Right atrium auricular region (tissue), 2 donors: ENCODE results near the gene HOMER1. TPM values are rescaled to one million over a fixed set of nuclear protein-coding genes. Genes with fewer than 3 reads are reported as not detected.
"Not testable (repeated sequence)": the region's sequence is repeated elsewhere in the genome, so short reads cannot be mapped to it uniquely, and the experiment has no call there.

Source experiments
- DNase-seq: peaks from one replicate; pipeline ENCODE4 v3.0.0-alpha.2; 2019; ENCODE audit warnings: low spot score
- H3K27ac ChIP-seq, 2 donors: fragments of 200-600 bp; sonication (generic); 1 replicate in 1 of 2; 2 replicates in 1 of 2; pipeline ENCODE4 v1.5.1; 2016 to 2019
- H3K27me3 ChIP-seq, 2 donors: fragments of 200-600 bp; sonication (generic); one replicate each; pipeline versions ENCODE4 v1.5.1 to v1.6.0; 2017 to 2019
- H3K36me3 ChIP-seq: fragments of 200-600 bp; sonication (generic); one replicate; pipeline ENCODE4 v1.5.1; 2016
- H3K4me1 ChIP-seq, 2 donors: fragments of 200-600 bp; sonication (generic); one replicate each; pipeline versions ENCODE4 v1.5.1 to v1.6.0; 2017 to 2019
- H3K4me3 ChIP-seq, 2 donors: fragments of 200-600 bp; sonication (generic); 1 replicate in 1 of 2; 2 replicates in 1 of 2; pipeline ENCODE4 v1.5.1; 2017 to 2019; ENCODE audit warnings: mild to moderate bottlenecking in 1 of 2, moderate library complexity in 1 of 2
- H3K9me3 ChIP-seq, 2 donors: fragments of 200-600 bp; sonication (generic); one replicate each; pipeline ENCODE4 v1.5.1; 2019
- total RNA-seq, 2 donors: library from RNA; depleted of rRNA; stranded (reverse); fragments of >200 nt; gene quantifications; one replicate each; pipeline ENCODE4 v1.1.0, GENCODE V29; 2016
- TF ChIP-seq, protein P1 (sequence below), 2 donors: fragments of 200-600 bp; sonication (generic); IDR thresholded peaks; one replicate each; pipeline ENCODE4 v1.5.1; 2019; ENCODE audit warnings: antibody characterized with exemption in 2 of 2

HOMER1 gene
- total RNA-seq, 2 donors from 2014 or later = 30.1 to 31.4 TPM

DNA sequence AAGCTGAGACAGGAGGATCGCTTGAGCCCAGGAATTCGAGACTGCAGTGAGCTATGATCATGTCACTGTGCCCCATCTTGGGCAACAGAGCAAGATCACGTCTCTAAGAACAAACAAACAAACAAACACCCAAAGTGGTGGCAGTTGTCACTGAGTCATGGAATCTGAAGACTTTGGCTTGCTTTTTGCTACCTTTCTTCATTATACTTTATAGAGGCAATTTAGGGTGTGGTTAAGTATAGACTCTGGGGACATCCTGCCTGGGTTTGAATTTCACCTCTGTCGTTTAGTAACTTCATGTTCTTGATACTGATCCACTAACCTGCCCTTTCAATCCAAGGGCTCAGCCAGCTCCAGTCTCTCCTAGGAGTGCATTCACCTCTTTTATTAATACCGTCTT, 13.0 kb upstream of the HOMER1 start:
- peaks cover 3 to 11% of the 10 kb centered on the region in 2 donors for H3K9me3 ChIP-seq
- no peaks in the 10 kb centered on the region for H3K4me1 ChIP-seq
- H3K27ac ChIP-seq = no peak overlapping the region
- H3K4me3 ChIP-seq = no peak overlapping the region
- no peaks in the 10 kb centered on the region for H3K27me3 ChIP-seq
- TF ChIP-seq, protein P1, sequence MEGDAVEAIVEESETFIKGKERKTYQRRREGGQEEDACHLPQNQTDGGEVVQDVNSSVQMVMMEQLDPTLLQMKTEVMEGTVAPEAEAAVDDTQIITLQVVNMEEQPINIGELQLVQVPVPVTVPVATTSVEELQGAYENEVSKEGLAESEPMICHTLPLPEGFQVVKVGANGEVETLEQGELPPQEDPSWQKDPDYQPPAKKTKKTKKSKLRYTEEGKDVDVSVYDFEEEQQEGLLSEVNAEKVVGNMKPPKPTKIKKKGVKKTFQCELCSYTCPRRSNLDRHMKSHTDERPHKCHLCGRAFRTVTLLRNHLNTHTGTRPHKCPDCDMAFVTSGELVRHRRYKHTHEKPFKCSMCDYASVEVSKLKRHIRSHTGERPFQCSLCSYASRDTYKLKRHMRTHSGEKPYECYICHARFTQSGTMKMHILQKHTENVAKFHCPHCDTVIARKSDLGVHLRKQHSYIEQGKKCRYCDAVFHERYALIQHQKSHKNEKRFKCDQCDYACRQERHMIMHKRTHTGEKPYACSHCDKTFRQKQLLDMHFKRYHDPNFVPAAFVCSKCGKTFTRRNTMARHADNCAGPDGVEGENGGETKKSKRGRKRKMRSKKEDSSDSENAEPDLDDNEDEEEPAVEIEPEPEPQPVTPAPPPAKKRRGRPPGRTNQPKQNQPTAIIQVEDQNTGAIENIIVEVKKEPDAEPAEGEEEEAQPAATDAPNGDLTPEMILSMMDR (IDR thresholded peaks at IDR 0.05) = no peak
- no peaks in the 10 kb centered on the region for H3K36me3 ChIP-seq
- DNase-seq = no peak

DNA sequence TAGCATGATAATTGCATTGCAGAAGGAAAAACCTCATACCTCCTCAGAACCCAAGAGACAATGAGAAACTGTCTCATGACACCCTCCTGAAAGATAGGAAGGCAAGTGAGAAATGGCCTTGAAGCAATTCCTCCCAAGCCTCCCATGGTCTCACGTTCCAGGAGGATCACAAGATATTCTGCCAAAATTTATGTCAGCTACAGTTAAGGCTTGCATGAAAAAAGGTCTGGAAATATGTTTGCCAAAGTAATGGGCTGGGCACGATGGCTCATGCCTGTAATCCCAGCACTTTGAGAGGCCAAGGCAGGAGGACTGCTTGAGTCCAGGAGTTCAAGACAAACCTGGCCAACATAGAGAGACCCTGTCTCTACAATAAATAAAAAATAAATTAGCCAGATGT, 12.6 kb upstream of the HOMER1 start:
- peaks cover 3 to 11% of the 10 kb centered on the region in 2 donors for H3K9me3 ChIP-seq
- no peaks in the 10 kb centered on the region for H3K4me1 ChIP-seq
- no peak overlapping the region for H3K27ac ChIP-seq
- TF ChIP-seq, protein P1 (IDR thresholded peaks at IDR 0.05) = no peak
- no peaks in the 10 kb centered on the region for H3K36me3 ChIP-seq
- H3K27me3 ChIP-seq = no peaks in the 10 kb centered on the region
- H3K4me3 ChIP-seq = no peak overlapping the region
- no peak for DNase-seq

DNA sequence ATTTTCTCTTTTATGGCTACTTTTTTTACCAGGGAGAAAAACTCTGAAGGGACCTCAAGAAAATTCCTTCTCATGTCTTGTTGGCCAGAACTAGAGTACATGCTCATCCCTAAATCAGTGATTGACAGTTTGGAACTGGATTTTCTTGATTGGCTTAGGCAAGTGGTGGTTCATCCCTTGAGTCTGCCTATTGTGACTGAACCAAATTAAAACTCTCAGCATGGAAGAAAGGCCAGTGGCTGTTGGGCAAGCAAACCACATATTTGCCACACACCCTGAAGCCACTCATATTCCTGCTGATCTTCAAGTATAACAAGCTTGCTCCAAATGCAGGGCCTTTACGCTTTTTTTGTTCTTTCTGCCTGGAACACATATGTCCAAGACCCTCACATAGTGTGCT, 7.2 kb upstream of the HOMER1 start:
- Histone ChIP-seq H3K27ac (no peak overlapping the region), H3K36me3 (no peaks in the 10 kb centered on the region), H3K4me1 (no peaks in the 10 kb centered on the region), H3K4me3 (no peak overlapping the region), H3K9me3 (peaks cover 3 to 10% of the 10 kb centered on the region in 2 donors), H3K27me3 (no peaks in the 10 kb centered on the region)
- DNase-seq = no peak
- TF ChIP-seq, protein P1 (IDR thresholded peaks at IDR 0.05) = no peak

DNA sequence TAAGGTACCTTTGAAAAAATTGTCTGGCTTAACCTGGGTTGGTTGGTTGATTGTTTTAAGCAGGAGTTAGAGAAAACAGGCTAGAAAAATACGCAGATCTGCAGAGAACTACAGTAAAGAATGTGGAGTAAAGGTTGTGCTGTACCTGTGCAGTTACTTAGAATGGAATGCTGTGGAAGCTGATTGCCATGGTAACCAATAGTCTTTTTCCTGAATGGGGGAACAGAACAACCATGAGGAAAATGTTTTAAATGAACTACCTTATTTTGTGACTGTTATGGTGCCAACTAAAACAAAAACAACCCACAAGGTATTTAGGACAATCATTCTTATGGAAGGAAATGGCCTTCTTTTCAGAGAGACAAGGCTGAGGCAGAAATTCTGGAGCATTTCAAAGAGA, 4.8 kb upstream of the HOMER1 start:
- H3K27me3 ChIP-seq = no peaks in the 10 kb centered on the region
- no peaks in the 10 kb centered on the region for H3K9me3 ChIP-seq
- no peaks in the 10 kb centered on the region for H3K36me3 ChIP-seq
- H3K27ac ChIP-seq = no peak overlapping the region
- no peak for DNase-seq
- H3K4me1 ChIP-seq = peaks cover 0 to 4% of the 10 kb centered on the region in 2 donors
- TF ChIP-seq, protein P1 (IDR thresholded peaks at IDR 0.05) = no peak
- H3K4me3 ChIP-seq = no peak overlapping the region

DNA sequence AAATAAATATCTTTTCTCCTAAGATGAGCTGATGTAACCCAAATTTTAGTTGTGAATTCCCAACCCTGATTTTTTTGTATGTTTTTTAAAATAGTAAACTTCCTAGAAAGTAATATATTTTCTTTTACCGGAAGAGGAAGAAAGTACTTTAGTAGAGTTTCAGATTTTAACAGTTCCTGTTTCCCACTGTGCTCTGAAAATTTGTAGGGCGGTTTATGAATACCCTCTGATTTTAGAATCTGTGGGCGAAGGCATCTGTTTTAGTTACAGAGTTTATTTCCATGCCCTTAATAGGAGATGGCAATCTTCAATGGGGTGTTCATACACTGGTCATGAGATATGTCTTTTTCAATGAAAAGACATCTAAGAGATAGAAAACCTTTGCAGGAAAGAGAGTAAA, 3.7 kb upstream of the HOMER1 start:
- Histone ChIP-seq H3K36me3 (no peaks in the 10 kb centered on the region), H3K9me3 (no peaks in the 10 kb centered on the region), H3K27ac (no peak overlapping the region), H3K27me3 (no peaks in the 10 kb centered on the region), H3K4me3 (no peak overlapping the region), H3K4me1 (peaks cover 0 to 11% of the 10 kb centered on the region in 2 donors)
- DNase-seq = no peak
- TF ChIP-seq, protein P1 (IDR thresholded peaks at IDR 0.05) = no peak

DNA sequence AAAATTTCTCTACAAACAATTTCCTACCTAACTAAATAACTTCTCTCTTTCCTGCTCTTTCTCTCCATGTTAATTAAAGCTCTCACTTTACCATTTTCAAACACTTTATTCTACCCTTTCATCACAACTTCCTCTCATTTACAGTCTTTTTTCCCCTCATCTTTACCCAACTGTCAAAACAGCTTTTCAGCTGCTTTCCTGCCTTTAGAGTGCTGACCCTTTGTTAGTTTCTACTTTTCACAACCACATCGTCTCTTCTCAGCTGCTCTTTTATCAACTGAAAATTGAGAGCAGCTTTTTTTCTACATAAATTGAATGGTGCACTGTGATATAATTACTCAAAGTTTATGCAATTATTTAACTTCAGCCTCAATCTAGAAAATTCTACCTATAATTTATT, 3.1 kb upstream of the HOMER1 start:
- H3K9me3 ChIP-seq = no peaks in the 10 kb centered on the region
- no peak overlapping the region for H3K27ac ChIP-seq
- peaks cover 0 to 15% of the 10 kb centered on the region in 2 donors for H3K4me1 ChIP-seq
- TF ChIP-seq, protein P1 (IDR thresholded peaks at IDR 0.05) = no peak
- no peak for DNase-seq
- no peaks in the 10 kb centered on the region for H3K27me3 ChIP-seq
- no peak overlapping the region for H3K4me3 ChIP-seq
- H3K36me3 ChIP-seq = no peaks in the 10 kb centered on the region

DNA sequence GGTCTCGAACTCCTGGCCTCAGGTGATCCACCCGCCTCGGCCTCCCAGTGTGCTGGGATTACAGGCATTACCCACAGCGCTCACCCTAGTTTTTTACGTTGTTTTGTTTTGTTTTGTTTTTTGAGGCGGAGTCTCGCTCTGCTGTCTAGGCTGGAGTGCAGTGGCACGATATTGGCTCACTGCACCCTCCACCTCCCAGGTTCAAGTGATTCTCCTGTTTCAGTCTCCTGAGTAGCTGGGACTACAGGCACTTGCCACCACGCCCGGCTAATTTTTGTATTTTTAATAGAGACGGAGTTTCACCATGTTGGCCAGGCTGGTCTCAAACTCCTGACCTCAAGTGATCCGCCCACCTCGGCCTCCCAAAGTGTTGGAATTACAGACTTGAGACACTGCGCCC, 2.4 kb upstream of the HOMER1 start:
- peaks cover 0 to 15% of the 10 kb centered on the region in 2 donors for H3K4me1 ChIP-seq
- not testable (repeated sequence) for H3K27me3 ChIP-seq, H3K9me3 ChIP-seq, DNase-seq, H3K4me3 ChIP-seq, H3K36me3 ChIP-seq, H3K27ac ChIP-seq
